T follicular helper cell (primary cell): ENCODE data around the gene PTK7.
A peak's percentile ranks its signal among the peaks of the same experiment; 100 is the strongest.
"Not testable (repeated sequence)": the region's sequence is repeated elsewhere in the genome, so short reads cannot be mapped to it uniquely, and the experiment has no call there.

ENCODE experiments used
- DNase-seq: peaks from one replicate; pipeline ENCODE4 v3.0.0-alpha.2; 2020; ENCODE audit warnings: low read depth

PTK7 gene

DNA sequence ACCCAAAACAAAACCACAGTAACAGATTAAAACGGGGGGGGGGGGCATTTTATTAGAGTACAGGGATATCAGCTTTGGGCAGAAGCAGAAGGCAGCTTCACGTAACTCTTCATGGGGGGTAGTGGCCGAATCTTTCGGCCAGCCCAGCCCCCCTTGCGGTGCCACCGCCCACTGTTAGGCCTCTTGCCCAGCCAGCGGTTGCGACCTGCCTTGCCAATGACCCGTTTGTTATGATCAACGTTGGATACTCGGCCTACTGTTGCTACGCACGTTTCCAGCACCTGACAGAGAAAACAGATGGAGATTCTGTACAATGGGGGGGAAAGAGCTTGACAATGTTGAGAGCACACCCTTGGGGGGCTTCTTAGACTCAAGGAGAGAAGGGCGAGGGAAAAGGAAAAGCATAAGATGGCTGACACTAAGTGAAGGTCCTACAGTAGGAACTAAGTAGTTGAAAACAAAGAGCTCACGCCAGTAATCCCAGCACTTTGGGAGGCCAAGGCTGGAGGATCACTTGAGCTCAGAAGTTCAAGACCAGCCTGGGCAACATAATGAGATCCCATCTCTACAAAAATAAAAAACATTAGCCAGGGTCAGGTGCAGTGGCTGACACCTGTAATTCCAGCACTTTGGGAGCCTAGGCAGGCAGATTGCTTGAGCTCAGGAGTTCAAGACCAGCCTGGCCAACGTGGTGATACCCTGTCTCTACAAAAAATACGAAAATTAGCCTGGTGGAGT is 21.7 kb upstream of the PTK7 start:
- no peak for DNase-seq

DNA sequence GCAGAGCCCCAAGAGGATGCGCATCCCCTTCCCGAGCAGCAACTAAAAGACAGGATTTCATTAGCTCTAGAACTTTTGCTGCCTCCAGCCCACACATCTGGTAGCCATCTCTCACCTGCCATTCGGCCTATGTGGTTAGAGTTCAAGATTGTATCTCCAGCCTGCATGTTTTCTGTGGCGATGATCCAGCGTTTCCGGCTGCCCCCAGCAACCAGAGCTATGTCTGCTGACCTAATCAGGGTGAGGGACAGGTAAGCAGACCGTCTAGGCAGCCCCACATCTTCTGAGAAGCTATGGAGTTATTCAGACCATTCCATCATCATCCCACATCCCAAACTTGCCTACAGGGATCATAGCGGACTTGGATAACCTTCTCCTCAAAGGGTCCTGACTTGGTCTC is 20.1 kb upstream of the PTK7 start:
- DNase-seq = no peak

- DNase-seq = no peak
Observed at GRCh38 chr6:43058531-43058930, 17.6 kb upstream of the PTK7 start.

GRCh38 chr6:43059168-43060033 is 16.7 kb upstream of the PTK7 start, which contains the start of the genes KLC4 and MRPL2:
TSS of gene KLC4 (plus strand) at chr6:43059631. CDS start at chr6:43061336, 1,705 bp downstream.
TSS of gene MRPL2 (minus strand) at chr6:43059434. CDS start at chr6:43059381, 53 bp downstream.
- DNase-seq = peak; percentile 97

DNA sequence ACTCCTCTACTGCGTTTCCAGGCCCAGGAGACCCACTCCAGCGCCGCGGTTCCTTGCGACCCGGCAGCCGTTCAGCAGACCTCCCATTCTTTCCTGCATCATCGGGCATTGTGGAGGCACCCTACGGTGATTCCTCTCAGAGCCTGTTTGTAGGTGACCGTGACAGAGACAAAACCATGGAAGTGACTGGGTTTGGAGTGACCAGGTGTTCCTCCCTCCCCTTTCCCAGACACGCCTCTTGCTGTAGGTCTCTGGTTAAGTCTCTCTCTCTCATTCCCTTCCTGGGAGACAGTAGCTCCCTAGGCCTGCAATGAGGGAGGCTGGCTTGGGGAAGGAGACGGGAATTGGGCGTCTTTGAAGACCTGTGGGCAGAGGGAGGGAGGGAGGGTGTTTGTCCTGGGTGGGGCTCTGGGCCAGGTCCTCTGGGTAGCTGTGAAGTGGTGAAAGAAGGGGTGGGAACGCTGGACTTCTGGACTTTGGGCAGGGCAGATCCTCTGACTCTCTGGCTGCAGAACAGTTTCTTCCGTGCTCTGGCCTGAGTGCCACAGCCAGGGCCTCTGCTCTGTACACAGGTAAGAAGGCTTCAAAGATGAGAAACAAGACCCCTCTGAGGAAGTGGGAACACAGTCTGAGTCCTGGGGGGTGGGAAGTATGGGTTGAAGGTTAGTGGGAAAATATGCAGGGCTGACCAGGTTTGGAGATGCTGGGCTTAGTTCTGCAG is 15.9 kb upstream of the PTK7 start:
- no peak for DNase-seq

DNA sequence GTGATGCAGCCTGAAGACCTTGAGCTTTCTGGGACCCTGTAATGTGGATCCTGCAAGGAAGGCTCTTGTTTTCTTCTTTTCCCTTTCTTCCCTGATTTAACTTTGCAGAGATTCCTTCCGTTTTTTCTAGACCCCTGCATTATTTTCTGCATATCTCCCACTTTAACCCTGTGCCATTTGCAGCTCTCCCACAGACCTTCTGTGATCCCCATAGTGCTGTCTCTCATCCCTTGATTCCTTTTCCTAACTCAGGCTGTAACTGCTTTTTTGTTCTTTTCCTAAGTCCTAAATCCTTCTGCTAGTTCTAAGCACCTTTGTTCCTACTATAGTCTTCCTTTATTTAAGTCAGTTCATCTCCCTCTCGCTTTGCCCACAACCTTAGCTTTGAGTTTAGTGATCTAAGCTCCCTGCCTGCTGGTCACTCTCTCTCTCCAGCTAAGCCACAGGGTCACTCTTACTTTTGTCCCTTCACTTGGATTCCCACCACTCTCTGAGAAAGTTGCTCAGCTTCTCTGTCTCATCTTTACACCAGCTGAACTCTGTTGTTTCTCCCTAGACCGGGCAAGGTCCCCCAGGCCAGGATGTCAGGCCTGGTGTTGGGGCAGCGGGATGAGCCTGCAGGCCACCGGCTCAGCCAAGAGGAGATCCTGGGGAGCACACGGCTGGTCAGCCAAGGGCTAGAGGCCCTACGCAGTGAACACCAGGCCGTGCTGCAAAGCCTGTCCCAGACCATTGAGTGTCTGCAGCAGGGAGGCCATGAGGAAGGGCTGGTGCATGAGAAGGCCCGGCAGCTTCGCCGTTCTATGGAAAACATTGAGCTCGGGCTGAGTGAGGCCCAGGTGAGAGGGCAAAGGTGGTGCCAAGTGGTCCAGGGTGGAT is 15.1 kb upstream of the PTK7 start:
- no peak for DNase-seq

DNA sequence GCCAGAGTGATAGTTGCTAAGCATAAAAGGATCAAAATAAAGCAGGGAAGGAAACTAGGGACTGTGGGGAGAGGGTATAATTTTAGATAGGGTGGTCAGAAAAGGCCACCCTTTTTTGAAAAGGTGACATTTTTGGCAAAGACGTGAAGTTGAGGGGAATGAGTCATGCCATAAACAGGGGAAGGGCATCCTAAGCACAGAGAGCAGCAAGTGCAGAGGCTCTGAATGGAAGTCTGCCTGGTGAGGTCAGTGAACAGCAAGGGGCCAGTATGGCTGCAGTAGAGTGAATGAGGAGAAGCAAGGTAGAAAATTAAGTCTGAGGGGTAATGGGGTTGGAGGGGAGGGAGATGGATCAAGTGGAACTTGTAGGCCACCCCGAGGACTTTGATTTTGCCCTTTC is 14.3 kb upstream of the PTK7 start:
- DNase-seq = no peak

DNA sequence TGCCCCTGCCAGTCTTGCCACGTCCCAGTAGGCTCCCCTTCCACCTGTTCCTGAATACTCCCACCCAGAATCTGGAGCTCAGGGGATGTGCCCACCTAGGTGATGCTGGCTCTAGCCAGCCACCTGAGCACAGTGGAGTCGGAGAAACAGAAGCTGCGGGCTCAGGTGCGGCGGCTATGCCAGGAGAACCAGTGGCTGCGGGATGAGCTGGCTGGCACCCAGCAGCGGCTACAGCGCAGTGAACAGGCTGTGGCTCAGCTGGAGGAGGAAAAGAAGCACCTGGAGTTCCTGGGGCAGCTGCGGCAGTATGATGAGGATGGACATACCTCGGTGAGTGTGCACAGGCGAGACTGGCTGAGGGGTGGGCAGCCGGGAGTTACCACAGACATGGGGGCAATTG is 13.3 kb upstream of the PTK7 start:
- DNase-seq = no peak

- DNase-seq = no peak
Observed at GRCh38 chr6:43070028-43070632, 6.0 kb upstream of the PTK7 start.

GRCh38 chr6:43074847-43075669 is 1.1 kb upstream of the PTK7 start:
- DNase-seq = no peak

- DNase-seq = no peak
Observed at GRCh38 chr6:43076464-43077332, 584 bp downstream of the PTK7 start.

- no peak for DNase-seq
Observed at GRCh38 chr6:43077333-43077809, 1.3 kb downstream of the PTK7 start.

GRCh38 chr6:43077981-43078511 is 1.9 kb downstream of the PTK7 start:
- no peak for DNase-seq

DNA sequence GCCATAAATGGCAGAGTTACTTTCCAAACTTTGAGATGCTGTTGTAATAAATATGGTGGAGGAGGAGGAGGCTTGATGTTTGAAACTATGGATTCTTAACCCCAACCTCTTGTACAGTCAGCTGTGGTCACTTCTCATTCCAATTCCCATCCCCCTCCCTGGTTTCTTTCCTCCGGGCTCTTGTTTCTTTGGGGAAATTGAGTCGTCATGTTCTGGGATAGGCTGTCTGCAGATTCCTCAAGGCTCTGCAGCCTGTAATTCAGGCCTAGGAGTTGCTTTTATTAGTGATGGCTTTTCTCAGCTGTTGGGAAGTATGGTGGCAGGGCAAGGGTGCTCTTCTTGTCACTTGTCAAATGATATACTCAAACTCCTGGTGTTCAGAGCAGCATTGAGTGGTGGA is 2.6 kb downstream of the PTK7 start:
- no peak for DNase-seq

GRCh38 chr6:43081043-43081442 is 4.9 kb downstream of the PTK7 start:
- DNase-seq = no peak

DNA sequence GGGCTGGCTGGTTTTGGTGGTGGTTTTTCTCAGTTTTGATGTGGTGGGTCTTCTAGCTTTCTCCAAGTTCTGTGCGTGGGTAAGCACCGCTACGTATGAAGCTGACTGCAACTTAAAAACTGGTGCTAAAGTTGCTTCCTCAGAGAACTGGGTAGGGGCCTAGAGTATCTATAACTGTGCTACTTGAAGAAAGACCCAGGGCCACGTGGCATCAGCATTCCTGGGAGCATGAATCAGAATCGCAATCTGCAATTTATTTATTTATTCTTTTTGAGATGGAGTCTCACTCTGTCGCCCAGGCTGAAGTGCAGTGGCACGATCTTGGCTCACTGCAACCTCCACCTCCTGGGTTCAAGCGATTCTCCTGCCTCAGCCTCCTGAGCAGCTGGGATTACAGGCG is 5.8 kb downstream of the PTK7 start:
- DNase-seq = not testable (repeated sequence)

- DNase-seq = no peak
Observed at GRCh38 chr6:43082806-43083655, 6.9 kb downstream of the PTK7 start.
